Measurements from ENCODE around the gene MCMBP.
A peak's percentile ranks its signal among the peaks of the same experiment; 100 is the strongest.
"Not testable (repeated sequence)": the region's sequence is repeated elsewhere in the genome, so short reads cannot be mapped to it uniquely, and the experiment has no call there.

Gene MCMBP

GRCh38 chr10:119827430-119827829 lies 45.2 kb downstream of the MCMBP start:
- DNase-seq, result no peak

- no peak for DNase-seq
Measured at GRCh38 chr10:119826771-119827170, 45.9 kb downstream of the MCMBP start.

- no peak for DNase-seq
Measured at GRCh38 chr10:119824299-119824698, 48.3 kb downstream of the MCMBP start.

GRCh38 chr10:119821182-119821581 lies 51.5 kb downstream of the MCMBP start:
- DNase-seq, result no peak

GRCh38 chr10:119818889-119819270 lies 53.8 kb downstream of the MCMBP start:
- DNase-seq, result no peak

GRCh38 chr10:119817991-119818888 lies 54.4 kb downstream of the MCMBP start:
- DNase-seq, result peak; percentile 90

- DNase-seq, result no peak
Measured at GRCh38 chr10:119815671-119816070, 57.0 kb downstream of the MCMBP start.

- DNase-seq, result no peak
Measured at GRCh38 chr10:119812684-119813083, 60.0 kb downstream of the MCMBP start.

GRCh38 chr10:119811122-119811521 lies 61.5 kb downstream of the MCMBP start:
- DNase-seq, result no peak

- no peak for DNase-seq
Measured at GRCh38 chr10:119807960-119808697, 64.5 kb downstream of the MCMBP start.

- no peak for DNase-seq
Measured at GRCh38 chr10:119806334-119807130, 66.1 kb downstream of the MCMBP start.

- no peak for DNase-seq
Measured at GRCh38 chr10:119805702-119806230, 66.9 kb downstream of the MCMBP start.

GRCh38 chr10:119803264-119803663 lies 69.4 kb downstream of the MCMBP start:
- no peak for DNase-seq

GRCh38 chr10:119801998-119802538 lies 70.6 kb downstream of the MCMBP start:
- no peak for DNase-seq

GRCh38 chr10:119801176-119801575 lies 71.5 kb downstream of the MCMBP start:
- no peak for DNase-seq

- DNase-seq, result no peak
Measured at GRCh38 chr10:119796039-119796438, 76.6 kb downstream of the MCMBP start.

GRCh38 chr10:119795101-119795500 lies 77.5 kb downstream of the MCMBP start:
- not testable (repeated sequence) for DNase-seq

GRCh38 chr10:119786117-119786769 lies 86.4 kb downstream of the MCMBP start:
- no peak for DNase-seq

GRCh38 chr10:119784340-119785067 lies 88.1 kb downstream of the MCMBP start:
- DNase-seq, result no peak

GRCh38 chr10:119783665-119784027 lies 89.0 kb downstream of the MCMBP start:
- DNase-seq, result no peak

- no peak for DNase-seq
Measured at GRCh38 chr10:119782981-119783664, 89.5 kb downstream of the MCMBP start.
